WTC11 (cell line): ENCODE measurements around the gene GFY. TPM values are rescaled to one million over a fixed set of nuclear protein-coding genes. Genes with fewer than 3 reads are reported as not detected.

Experiments used
- ATAC-seq: fragments of 200-7000 bp; cut with Tn5 transposase; 2 replicates; pipeline ENCODE4 v1.10.0; 2021; ENCODE audit warnings: mild to moderate bottlenecking, moderate library complexity
- CTCF ChIA-PET: fragments of 300-600 bp; sonication (Branson Sonifier 250); formaldehyde crosslinking; loops from one replicate; lab custom pipeline; 2021; ENCODE audit warnings: antibody characterized with exemption; lab: Charles Lee
- POLR2A ChIA-PET: fragments of 350-600 bp; sonication (Branson Sonifier 250); formaldehyde crosslinking; loops from one replicate; lab custom pipeline; 2021; ENCODE audit warnings: antibody characterized with exemption; lab: Charles Lee
- DNase-seq: peaks from one replicate; pipeline ENCODE4 v3.0.0; 2021; ENCODE audit warnings: low spot score
- H3K27ac Mint-ChIP-seq: 2 replicates; pipeline ENCODE4 v1.8.0; 2021; ENCODE audit warnings: mixed read lengths
- H3K27me3 Mint-ChIP-seq: 2 replicates; pipeline ENCODE4 v1.8.0; 2021; ENCODE audit warnings: low read depth, mild to moderate bottlenecking, moderate library complexity, mixed read lengths
- H3K36me3 Mint-ChIP-seq: 2 replicates; pipeline ENCODE4 v1.8.0; 2021; ENCODE audit warnings: mixed read lengths
- H3K4me1 Mint-ChIP-seq: 2 replicates; pipeline ENCODE4 v1.8.0; 2022; ENCODE audit warnings: mixed read lengths
- H3K4me3 Mint-ChIP-seq: 2 replicates; pipeline ENCODE4 v1.8.0; 2021; ENCODE audit warnings: mild to moderate bottlenecking, moderate library complexity, mixed read lengths
- H3K9me3 Mint-ChIP-seq: 2 replicates; pipeline ENCODE4 v1.8.0; 2021; ENCODE audit warnings: mixed read lengths
- ATF6 ChIP-seq: sonication (generic); formaldehyde crosslinking; IDR thresholded peaks from 2 replicates; pipeline ENCODE4 v1.8.1; 2023; ENCODE audit warnings: mild to moderate bottlenecking, missing genetic modification reagents
- CREM ChIP-seq: sonication (generic); formaldehyde crosslinking; IDR thresholded peaks from 2 replicates; pipeline ENCODE4 v1.8.1; 2022; ENCODE audit warnings: mild to moderate bottlenecking, missing genetic modification reagents, moderate library complexity
- EMX1 ChIP-seq: fragments of 250-450 bp; sonication (Bioruptor Pico); IDR thresholded peaks from 2 replicates; pipeline ENCODE4 v1.8.0; 2021; ENCODE audit warnings: mild to moderate bottlenecking
- ESRRA ChIP-seq: sonication (generic); formaldehyde crosslinking; IDR thresholded peaks from 2 replicates; pipeline ENCODE4 v1.8.1; 2022; ENCODE audit warnings: mild to moderate bottlenecking, missing genetic modification reagents, borderline replicate concordance
- ETV6 ChIP-seq: sonication (generic); formaldehyde crosslinking; IDR thresholded peaks from 2 replicates; pipeline ENCODE4 v1.8.1; 2022; ENCODE audit warnings: mild to moderate bottlenecking, missing genetic modification reagents
- FOXK1 ChIP-seq: sonication (generic); formaldehyde crosslinking; IDR thresholded peaks from 2 replicates; pipeline ENCODE4 v1.8.0; 2022; ENCODE audit warnings: mild to moderate bottlenecking, moderate library complexity, missing genetic modification reagents
- GTF2I ChIP-seq: fragments of 250-450 bp; sonication (Bioruptor Pico); conservative IDR thresholded peaks from 2 replicates; pipeline ENCODE4 v1.4.0; 2021; ENCODE audit warnings: mild to moderate bottlenecking
- KAT7 ChIP-seq: sonication (generic); formaldehyde crosslinking; IDR thresholded peaks from 2 replicates; pipeline ENCODE4 v1.8.1; 2023; ENCODE audit warnings: missing genetic modification reagents, mild to moderate bottlenecking, borderline replicate concordance
- MYBL2 ChIP-seq: sonication (generic); formaldehyde crosslinking; IDR thresholded peaks from 2 replicates; pipeline ENCODE4 v1.8.1; 2023; ENCODE audit warnings: mild to moderate bottlenecking, moderate library complexity, missing genetic modification reagents
- NFE2L1 ChIP-seq: sonication (generic); formaldehyde crosslinking; IDR thresholded peaks from 2 replicates; pipeline ENCODE4 v1.8.1; 2023; ENCODE audit warnings: missing genetic modification reagents
- NR3C1 ChIP-seq: sonication (generic); formaldehyde crosslinking; conservative IDR thresholded peaks from 2 replicates; pipeline ENCODE4 v1.8.1; 2023; ENCODE audit warnings: low read depth, mild to moderate bottlenecking, missing genetic modification reagents
- RELA ChIP-seq: sonication (generic); formaldehyde crosslinking; IDR thresholded peaks from 2 replicates; pipeline ENCODE4 v1.8.1; 2022; ENCODE audit warnings: missing genetic modification reagents, mild to moderate bottlenecking, borderline replicate concordance
- SP1 ChIP-seq: sonication (generic); formaldehyde crosslinking; conservative IDR thresholded peaks from 2 replicates; pipeline ENCODE4 v1.8.1; 2022; ENCODE audit warnings: missing genetic modification reagents
- TEAD1 ChIP-seq: sonication (generic); formaldehyde crosslinking; IDR thresholded peaks from 2 replicates; pipeline ENCODE4 v1.8.0; 2022; ENCODE audit warnings: mild to moderate bottlenecking, missing genetic modification reagents
- USF2 ChIP-seq: sonication (generic); formaldehyde crosslinking; IDR thresholded peaks from 2 replicates; pipeline ENCODE4 v1.8.1; 2023; ENCODE audit warnings: mild to moderate bottlenecking, missing genetic modification reagents, moderate library complexity
- ZBTB21 ChIP-seq: sonication (generic); formaldehyde crosslinking; IDR thresholded peaks from 2 replicates; pipeline ENCODE4 v1.8.1; 2023; ENCODE audit warnings: mild to moderate bottlenecking, missing genetic modification reagents, borderline replicate concordance
- ZNF138 ChIP-seq: sonication (generic); formaldehyde crosslinking; conservative IDR thresholded peaks from 2 replicates; pipeline ENCODE4 v1.8.1; 2022; ENCODE audit warnings: mild to moderate bottlenecking, moderate library complexity, missing genetic modification reagents
- ZNF263 ChIP-seq: sonication (generic); formaldehyde crosslinking; IDR thresholded peaks from 2 replicates; pipeline ENCODE4 v1.8.1; 2022; ENCODE audit warnings: low read depth, mild to moderate bottlenecking, moderate library complexity, missing genetic modification reagents
- ZNF671 ChIP-seq: fragments of 250-450 bp; sonication (Bioruptor Pico); IDR thresholded peaks from 2 replicates; pipeline ENCODE4 v1.8.0; 2021; ENCODE audit warnings: mild to moderate bottlenecking
- total RNA-seq: library from RNA; stranded (reverse); gene quantifications from 3 replicates; pipeline ENCODE4 v1.2.3, GENCODE V29; 2021
- TF ChIP-seq, protein P1 (sequence below): sonication (generic); formaldehyde crosslinking; IDR thresholded peaks from 2 replicates; pipeline ENCODE4 v1.8.1; 2022; ENCODE audit warnings: mild to moderate bottlenecking, moderate library complexity, missing genetic modification reagents
- TF ChIP-seq, protein P2 (sequence below): sonication (generic); formaldehyde crosslinking; IDR thresholded peaks from 2 replicates; pipeline ENCODE4 v1.8.1; 2022; ENCODE audit warnings: missing genetic modification reagents, borderline replicate concordance

Gene GFY
- total RNA-seq, 1 experiment from 2014 or later, result 0.87 TPM

DNA sequence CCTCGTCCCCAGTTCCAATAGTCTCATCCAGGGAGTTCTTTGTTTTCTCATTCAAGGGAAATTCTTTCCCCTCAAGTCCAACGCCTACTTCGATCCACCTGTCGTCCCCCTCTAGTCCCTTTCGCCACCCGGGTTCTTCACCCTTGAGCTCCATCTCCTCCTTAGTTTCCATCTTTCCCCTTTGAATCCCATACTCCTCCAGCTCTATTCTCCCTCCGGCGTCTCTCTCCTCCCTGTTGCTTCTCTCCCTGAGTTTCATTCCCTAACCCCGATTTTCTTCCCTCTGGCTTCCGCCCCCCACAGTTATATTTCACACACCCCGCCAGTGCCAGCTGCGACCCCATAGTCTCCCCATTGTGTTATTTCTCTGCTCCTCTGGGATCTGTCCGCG lies 16.8 kb downstream of the GFY start (continued):
- TF ChIP-seq EMX1 (CRISPR knock-in tag), result no peak
- TF ChIP-seq NR3C1 (CRISPR knock-in tag), result no peak
- no peak for TF ChIP-seq FOXK1 (CRISPR knock-in tag)
- no peak for TF ChIP-seq ZNF671 (CRISPR knock-in tag)
- TF ChIP-seq GTF2I (CRISPR knock-in tag), result no peak
- TF ChIP-seq ATF6 (CRISPR knock-in tag), result no peak

DNA sequence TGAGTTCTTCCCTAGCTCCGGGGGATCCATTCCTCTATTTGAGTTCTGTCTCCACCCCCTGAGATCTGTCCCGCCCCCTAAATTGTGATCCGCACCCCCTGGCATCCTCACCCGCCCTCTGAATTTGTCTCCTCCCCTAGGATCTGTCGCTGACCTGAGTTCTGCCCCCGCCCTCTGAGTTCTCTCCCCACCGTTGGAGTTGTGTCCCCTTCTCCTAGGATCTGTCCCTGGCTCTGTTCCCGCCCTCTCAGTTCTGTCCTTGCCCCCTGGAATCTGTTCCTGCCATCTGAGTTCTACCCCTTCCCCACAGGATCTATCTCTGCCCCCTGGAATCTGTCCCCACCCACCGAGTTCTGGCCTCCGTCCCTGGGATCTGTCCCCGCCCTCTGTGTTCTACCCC lies 17.2 kb downstream of the GFY start:
- H3K27me3 Mint-ChIP-seq, result peaks cover 50% of the 10 kb centered on the region
- H3K36me3 Mint-ChIP-seq, result peaks cover 6% of the 10 kb centered on the region
- peaks cover 24% of the 10 kb centered on the region for H3K4me1 Mint-ChIP-seq
- peak; percentile 0 for ATAC-seq
- CTCF ChIA-PET, result interaction anchor here (0.6 to 2.8 kb wide), 30 partner anchors 10 to 244 kb away, joined by 3 to 34 read pairs (median 7); partner anchors contain the start of genes ALDH16A1, DKKL1, GFY and PIH1D1
- peak; percentile 67 for DNase-seq
- H3K4me3 Mint-ChIP-seq, result peak overlapping the region; percentile 63
- 0 out of 2 replicates have a peak, but pooled peaks have one; percentile 23 for TF ChIP-seq TEAD1 (CRISPR knock-in tag)
- no peak for TF ChIP-seq USF2 (CRISPR knock-in tag)
- H3K27ac Mint-ChIP-seq, result peak overlapping the region; percentile 81; the same call in 1 of the 2 replicates
- H3K9me3 Mint-ChIP-seq, result no peaks in the 10 kb centered on the region
- POLR2A ChIA-PET, result interaction anchor here (1.1 to 1.5 kb wide), 5 partner anchors 9 to 79 kb away, joined by 3 to 4 read pairs (median 3); partner anchors contain the start of genes DKKL1 and PIH1D1

- H3K9me3 Mint-ChIP-seq, result no peaks in the 10 kb centered on the region
- ATAC-seq (peak; percentile 68), DNase-seq (peak; percentile 100)
- H3K36me3 Mint-ChIP-seq, result peaks cover 6% of the 10 kb centered on the region
- CTCF ChIA-PET, result interaction anchor here (0.6 to 2.8 kb wide), 29 partner anchors 10 to 244 kb away, joined by 3 to 34 read pairs (median 7); partner anchors contain the start of genes ALDH16A1, DKKL1, GFY and PIH1D1
- TF ChIP-seq, protein P1, sequence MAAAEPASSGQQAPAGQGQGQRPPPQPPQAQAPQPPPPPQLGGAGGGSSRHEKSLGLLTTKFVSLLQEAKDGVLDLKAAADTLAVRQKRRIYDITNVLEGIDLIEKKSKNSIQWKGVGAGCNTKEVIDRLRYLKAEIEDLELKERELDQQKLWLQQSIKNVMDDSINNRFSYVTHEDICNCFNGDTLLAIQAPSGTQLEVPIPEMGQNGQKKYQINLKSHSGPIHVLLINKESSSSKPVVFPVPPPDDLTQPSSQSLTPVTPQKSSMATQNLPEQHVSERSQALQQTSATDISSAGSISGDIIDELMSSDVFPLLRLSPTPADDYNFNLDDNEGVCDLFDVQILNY, result 0 out of 2 replicates have a peak, but pooled peaks have one; percentile 39
- TF ChIP-seq KAT7 (CRISPR knock-in tag) (no peak), NFE2L1 (CRISPR knock-in tag) (no peak), SP1 (CRISPR knock-in tag) (peak; percentile 61)
- no peak overlapping the region for H3K27ac Mint-ChIP-seq
- peaks cover 29% of the 10 kb centered on the region for H3K4me1 Mint-ChIP-seq
- H3K4me3 Mint-ChIP-seq, result peak overlapping the region; percentile 63
- peaks cover 45% of the 10 kb centered on the region for H3K27me3 Mint-ChIP-seq
- POLR2A ChIA-PET, result interaction anchor here (1.1 to 1.5 kb wide), 5 partner anchors 9 to 80 kb away, joined by 3 to 4 read pairs (median 3); partner anchors contain the start of genes DKKL1 and PIH1D1
Observed at GRCh38 chr19:49442771-49443365, 17.7 kb downstream of the GFY start.

- Mint-ChIP-seq H3K4me1 (peaks cover 35% of the 10 kb centered on the region), H3K27ac (no peak overlapping the region), H3K27me3 (peaks cover 39% of the 10 kb centered on the region), H3K36me3 (peaks cover 9% of the 10 kb centered on the region), H3K4me3 (peak overlapping the region; percentile 63), H3K9me3 (no peaks in the 10 kb centered on the region)
- POLR2A ChIA-PET, result interaction anchor here (1.1 to 1.5 kb wide), 3 partner anchors 8 to 17 kb away, joined by 3 read pairs; partner anchors contain the start of gene PIH1D1
- CTCF ChIA-PET, result interaction anchor here (0.6 to 2.8 kb wide), 28 partner anchors 9 to 143 kb away, joined by 3 to 34 read pairs (median 8); partner anchors contain the start of genes ALDH16A1, DKKL1, GFY and PIH1D1
- ATAC-seq, result peak; percentile 43
- peak; percentile 97 for DNase-seq
- TF ChIP-seq GTF2I (CRISPR knock-in tag), result no peak
- TF ChIP-seq ETV6 (CRISPR knock-in tag), result peak; percentile 44; the same call in 1 of the 2 replicates
- no peak for TF ChIP-seq ZNF263 (CRISPR knock-in tag)
- peak; percentile 43; the same call in 1 of the 2 replicates for TF ChIP-seq MYBL2 (CRISPR knock-in tag)
- TF ChIP-seq ZBTB21 (CRISPR knock-in tag), result no peak
- TF ChIP-seq TEAD1 (CRISPR knock-in tag), result peak; percentile 3
- TF ChIP-seq RELA, result no peak
- TF ChIP-seq, protein P2, sequence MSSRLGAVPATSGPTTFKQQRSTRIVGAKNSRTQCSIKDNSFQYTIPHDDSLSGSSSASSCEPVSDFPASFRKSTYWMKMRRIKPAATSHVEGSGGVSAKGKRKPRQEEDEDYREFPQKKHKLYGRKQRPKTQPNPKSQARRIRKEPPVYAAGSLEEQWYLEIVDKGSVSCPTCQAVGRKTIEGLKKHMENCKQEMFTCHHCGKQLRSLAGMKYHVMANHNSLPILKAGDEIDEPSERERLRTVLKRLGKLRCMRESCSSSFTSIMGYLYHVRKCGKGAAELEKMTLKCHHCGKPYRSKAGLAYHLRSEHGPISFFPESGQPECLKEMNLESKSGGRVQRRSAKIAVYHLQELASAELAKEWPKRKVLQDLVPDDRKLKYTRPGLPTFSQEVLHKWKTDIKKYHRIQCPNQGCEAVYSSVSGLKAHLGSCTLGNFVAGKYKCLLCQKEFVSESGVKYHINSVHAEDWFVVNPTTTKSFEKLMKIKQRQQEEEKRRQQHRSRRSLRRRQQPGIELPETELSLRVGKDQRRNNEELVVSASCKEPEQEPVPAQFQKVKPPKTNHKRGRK (CRISPR knock-in tag), result 0 out of 2 replicates have a peak, but pooled peaks have one; percentile 86
- no peak for TF ChIP-seq ZNF138
- no peak for TF ChIP-seq ESRRA
- peak; percentile 12; the same call in 1 of the 2 replicates for TF ChIP-seq CREM
- TF ChIP-seq ZNF671 (CRISPR knock-in tag), result 0 out of 2 replicates have a peak, but pooled peaks have one; percentile 53
Observed at GRCh38 chr19:49443366-49444099, 18.3 kb downstream of the GFY start.
